ENCODE measurements around the gene CALHM2.

- TF ChIP-seq CTCF (conservative IDR thresholded peaks at IDR 0.05; ENCODE audit: low read depth, low read length) (no peak), POLR2A (IDR thresholded peaks at IDR 0.05; ENCODE audit: low read depth, low read length) (no peak), CEBPB (IDR thresholded peaks at IDR 0.05; ENCODE audit: low read depth, low read length) (no peak), ELK1 (IDR thresholded peaks at IDR 0.05; ENCODE audit: borderline replicate concordance, low read depth, low read length) (no peak), CHD1 (IDR thresholded peaks at IDR 0.05; ENCODE audit: low read depth, low read length) (no peak), RAD21 (IDR thresholded peaks at IDR 0.05; ENCODE audit: low read length) (no peak), SMC3 (IDR thresholded peaks at IDR 0.05; ENCODE audit: low read depth, low read length) (no peak)
- TF ChIP-seq, protein P1, sequence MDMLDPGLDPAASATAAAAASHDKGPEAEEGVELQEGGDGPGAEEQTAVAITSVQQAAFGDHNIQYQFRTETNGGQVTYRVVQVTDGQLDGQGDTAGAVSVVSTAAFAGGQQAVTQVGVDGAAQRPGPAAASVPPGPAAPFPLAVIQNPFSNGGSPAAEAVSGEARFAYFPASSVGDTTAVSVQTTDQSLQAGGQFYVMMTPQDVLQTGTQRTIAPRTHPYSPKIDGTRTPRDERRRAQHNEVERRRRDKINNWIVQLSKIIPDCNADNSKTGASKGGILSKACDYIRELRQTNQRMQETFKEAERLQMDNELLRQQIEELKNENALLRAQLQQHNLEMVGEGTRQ (IDR thresholded peaks at IDR 0.05; ENCODE audit: low read depth, low read length), result no peak
Measured at GRCh38 chr10:103428989-103429643, 23.1 kb downstream of the CALHM2 start.
